H1 (cell line): ENCODE data around the gene INPP5A. TPM values are rescaled to one million over a fixed set of nuclear protein-coding genes. Genes with fewer than 3 reads are reported as not detected.

Experiments
- FOSL1 ChIP-seq: IDR thresholded peaks from 2 replicates; pipeline ENCODE4 v1.6.1; 2011; ENCODE audit warnings: mild to moderate bottlenecking, low read depth, low read length, moderate library complexity; ENCODE audit not compliant: insufficient read depth
- GTF2F1 ChIP-seq: IDR thresholded peaks from 2 replicates; pipeline ENCODE4 v1.6.1; 2012; ENCODE audit warnings: low read depth, low read length, improper control_type of control experiment, borderline replicate concordance
- POLR2A ChIP-seq, 2 experiments: IDR thresholded peaks; 1 replicate in 1 of 2; 2 replicates in 1 of 2; pipeline ENCODE4 v1.6.1; 2011; ENCODE audit warnings: low read depth in 2 of 2, low read length in 2 of 2, mild to moderate bottlenecking in 2 of 2; ENCODE audit errors: control extremely low read depth in 1 of 2
- RFX5 ChIP-seq: IDR thresholded peaks from 2 replicates; pipeline ENCODE4 v1.6.1; 2011; ENCODE audit warnings: low read depth, low read length, improper control_type of control experiment, borderline replicate concordance
- RXRA ChIP-seq: IDR thresholded peaks from 2 replicates; pipeline ENCODE4 v1.6.1; 2011; ENCODE audit warnings: low read depth, mild to moderate bottlenecking, low read length, moderate library complexity; ENCODE audit not compliant: insufficient read depth
- SUZ12 ChIP-seq: fragments of 200-600 bp; sonication (generic); IDR thresholded peaks from 2 replicates; pipeline ENCODE4 v1.6.1; 2012; ENCODE audit warnings: mild to moderate bottlenecking, inconsistent platforms, low read length, moderate library complexity, mixed read lengths
- TAF7 ChIP-seq: optimal IDR thresholded peaks from 2 replicates; pipeline ENCODE3; 2011; ENCODE audit warnings: low read depth, mild to moderate bottlenecking, inconsistent platforms, low read length, moderate library complexity, borderline replicate concordance
- polyA plus RNA-seq, 7 experiments: library from polyadenylated mRNA; depleted of rRNA in 3 of 7; stranded (reverse) in 5 of 7; unstranded in 2 of 7; fragments of >200 nt in 5 of 7; fragments of 200-250 nt in 2 of 7; gene quantifications; 1 replicate in 5 of 7; 2 replicates in 1 of 7; 4 replicates in 1 of 7; pipeline versions ENCODE4 v1.2.1 to v1.2.3, GENCODE V29; 2011 to 2013; ENCODE audit warnings: missing spikeins in 2 of 7, mixed read lengths in 2 of 7
- total RNA-seq: library from RNA; stranded (reverse); fragmentation: NEBNext Ultra II Directional; extraction: Animal tissue kit (Norgen Biotek cat#: 25700); gene quantifications from 2 replicates; pipeline ENCODE4 v1.2.1, GENCODE V29; 2021
- TF ChIP-seq, protein P1 (sequence below): fragments of 300-600 bp; sonication (generic); IDR thresholded peaks from 2 replicates; pipeline ENCODE4 v1.7.1; 2012; ENCODE audit warnings: low read length, moderate library complexity, mild to moderate bottlenecking, inconsistent platforms; ENCODE audit not compliant: insufficient replicate concordance

The INPP5A gene
- total and polyA plus RNA-seq, 2 of the 8 experiments (the other 6 are each of a cell fraction or from before 2014, with no cell fraction given): 19.7 to 27.5 TPM

DNA sequence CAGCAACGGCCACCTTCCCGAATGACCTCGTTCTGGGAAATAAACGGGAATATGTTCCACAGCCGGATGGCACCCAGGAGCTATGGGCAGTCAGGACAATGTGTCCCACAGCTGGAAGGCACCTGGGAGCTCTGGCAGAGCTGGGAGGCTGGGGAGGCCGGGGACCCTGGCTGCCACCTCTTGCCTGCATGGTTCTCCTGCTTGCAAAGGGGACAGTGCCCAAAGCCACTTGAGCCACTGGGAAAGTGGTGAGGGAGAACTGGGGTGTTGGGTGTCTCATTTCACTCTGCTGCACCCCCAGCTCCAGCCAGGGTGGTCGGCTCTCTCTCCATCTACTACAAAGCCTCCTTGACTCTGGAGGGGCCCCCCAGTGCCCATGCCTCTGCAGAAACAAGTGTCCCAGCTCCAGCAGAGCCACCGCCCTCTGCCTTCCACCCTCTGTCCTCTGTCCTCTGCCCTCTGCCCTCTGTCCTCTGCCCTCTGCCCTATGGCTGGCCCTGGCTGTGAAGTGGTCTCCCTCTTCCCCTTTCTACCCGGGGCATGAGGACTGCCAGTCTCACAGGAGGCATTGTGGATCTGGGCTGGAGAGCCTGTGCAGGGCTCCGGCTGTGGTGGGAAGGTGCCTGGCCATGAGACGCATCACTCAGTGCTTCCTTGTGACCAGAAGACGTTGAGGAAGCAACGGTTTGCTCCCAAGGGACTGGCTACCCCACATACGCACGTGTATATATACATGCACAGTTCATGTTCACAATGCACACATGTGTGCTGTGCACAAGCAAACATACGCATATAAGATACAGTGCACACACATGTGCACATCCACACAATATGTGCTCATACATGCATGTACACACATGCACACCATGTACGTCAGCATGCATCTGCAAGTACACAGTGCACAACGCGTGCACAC lies 21.5 kb upstream of the INPP5A start (continued):
- TF ChIP-seq, protein P1, sequence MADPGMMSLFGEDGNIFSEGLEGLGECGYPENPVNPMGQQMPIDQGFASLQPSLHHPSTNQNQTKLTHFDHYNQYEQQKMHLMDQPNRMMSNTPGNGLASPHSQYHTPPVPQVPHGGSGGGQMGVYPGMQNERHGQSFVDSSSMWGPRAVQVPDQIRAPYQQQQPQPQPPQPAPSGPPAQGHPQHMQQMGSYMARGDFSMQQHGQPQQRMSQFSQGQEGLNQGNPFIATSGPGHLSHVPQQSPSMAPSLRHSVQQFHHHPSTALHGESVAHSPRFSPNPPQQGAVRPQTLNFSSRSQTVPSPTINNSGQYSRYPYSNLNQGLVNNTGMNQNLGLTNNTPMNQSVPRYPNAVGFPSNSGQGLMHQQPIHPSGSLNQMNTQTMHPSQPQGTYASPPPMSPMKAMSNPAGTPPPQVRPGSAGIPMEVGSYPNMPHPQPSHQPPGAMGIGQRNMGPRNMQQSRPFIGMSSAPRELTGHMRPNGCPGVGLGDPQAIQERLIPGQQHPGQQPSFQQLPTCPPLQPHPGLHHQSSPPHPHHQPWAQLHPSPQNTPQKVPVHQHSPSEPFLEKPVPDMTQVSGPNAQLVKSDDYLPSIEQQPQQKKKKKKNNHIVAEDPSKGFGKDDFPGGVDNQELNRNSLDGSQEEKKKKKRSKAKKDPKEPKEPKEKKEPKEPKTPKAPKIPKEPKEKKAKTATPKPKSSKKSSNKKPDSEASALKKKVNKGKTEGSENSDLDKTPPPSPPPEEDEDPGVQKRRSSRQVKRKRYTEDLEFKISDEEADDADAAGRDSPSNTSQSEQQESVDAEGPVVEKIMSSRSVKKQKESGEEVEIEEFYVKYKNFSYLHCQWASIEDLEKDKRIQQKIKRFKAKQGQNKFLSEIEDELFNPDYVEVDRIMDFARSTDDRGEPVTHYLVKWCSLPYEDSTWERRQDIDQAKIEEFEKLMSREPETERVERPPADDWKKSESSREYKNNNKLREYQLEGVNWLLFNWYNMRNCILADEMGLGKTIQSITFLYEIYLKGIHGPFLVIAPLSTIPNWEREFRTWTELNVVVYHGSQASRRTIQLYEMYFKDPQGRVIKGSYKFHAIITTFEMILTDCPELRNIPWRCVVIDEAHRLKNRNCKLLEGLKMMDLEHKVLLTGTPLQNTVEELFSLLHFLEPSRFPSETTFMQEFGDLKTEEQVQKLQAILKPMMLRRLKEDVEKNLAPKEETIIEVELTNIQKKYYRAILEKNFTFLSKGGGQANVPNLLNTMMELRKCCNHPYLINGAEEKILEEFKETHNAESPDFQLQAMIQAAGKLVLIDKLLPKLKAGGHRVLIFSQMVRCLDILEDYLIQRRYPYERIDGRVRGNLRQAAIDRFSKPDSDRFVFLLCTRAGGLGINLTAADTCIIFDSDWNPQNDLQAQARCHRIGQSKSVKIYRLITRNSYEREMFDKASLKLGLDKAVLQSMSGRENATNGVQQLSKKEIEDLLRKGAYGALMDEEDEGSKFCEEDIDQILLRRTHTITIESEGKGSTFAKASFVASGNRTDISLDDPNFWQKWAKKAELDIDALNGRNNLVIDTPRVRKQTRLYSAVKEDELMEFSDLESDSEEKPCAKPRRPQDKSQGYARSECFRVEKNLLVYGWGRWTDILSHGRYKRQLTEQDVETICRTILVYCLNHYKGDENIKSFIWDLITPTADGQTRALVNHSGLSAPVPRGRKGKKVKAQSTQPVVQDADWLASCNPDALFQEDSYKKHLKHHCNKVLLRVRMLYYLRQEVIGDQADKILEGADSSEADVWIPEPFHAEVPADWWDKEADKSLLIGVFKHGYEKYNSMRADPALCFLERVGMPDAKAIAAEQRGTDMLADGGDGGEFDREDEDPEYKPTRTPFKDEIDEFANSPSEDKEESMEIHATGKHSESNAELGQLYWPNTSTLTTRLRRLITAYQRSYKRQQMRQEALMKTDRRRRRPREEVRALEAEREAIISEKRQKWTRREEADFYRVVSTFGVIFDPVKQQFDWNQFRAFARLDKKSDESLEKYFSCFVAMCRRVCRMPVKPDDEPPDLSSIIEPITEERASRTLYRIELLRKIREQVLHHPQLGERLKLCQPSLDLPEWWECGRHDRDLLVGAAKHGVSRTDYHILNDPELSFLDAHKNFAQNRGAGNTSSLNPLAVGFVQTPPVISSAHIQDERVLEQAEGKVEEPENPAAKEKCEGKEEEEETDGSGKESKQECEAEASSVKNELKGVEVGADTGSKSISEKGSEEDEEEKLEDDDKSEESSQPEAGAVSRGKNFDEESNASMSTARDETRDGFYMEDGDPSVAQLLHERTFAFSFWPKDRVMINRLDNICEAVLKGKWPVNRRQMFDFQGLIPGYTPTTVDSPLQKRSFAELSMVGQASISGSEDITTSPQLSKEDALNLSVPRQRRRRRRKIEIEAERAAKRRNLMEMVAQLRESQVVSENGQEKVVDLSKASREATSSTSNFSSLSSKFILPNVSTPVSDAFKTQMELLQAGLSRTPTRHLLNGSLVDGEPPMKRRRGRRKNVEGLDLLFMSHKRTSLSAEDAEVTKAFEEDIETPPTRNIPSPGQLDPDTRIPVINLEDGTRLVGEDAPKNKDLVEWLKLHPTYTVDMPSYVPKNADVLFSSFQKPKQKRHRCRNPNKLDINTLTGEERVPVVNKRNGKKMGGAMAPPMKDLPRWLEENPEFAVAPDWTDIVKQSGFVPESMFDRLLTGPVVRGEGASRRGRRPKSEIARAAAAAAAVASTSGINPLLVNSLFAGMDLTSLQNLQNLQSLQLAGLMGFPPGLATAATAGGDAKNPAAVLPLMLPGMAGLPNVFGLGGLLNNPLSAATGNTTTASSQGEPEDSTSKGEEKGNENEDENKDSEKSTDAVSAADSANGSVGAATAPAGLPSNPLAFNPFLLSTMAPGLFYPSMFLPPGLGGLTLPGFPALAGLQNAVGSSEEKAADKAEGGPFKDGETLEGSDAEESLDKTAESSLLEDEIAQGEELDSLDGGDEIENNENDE: no peak
- TF ChIP-seq FOSL1 (no peak), RFX5 (no peak), POLR2A (IDR thresholded peaks at IDR 0.05; ENCODE audit: control extremely low read depth in 1 of 2, low read depth in 2 of 2, low read length in 2 of 2) (no peak), SUZ12 (no peak), TAF7 (no peak), RXRA (no peak), GTF2F1 (no peak)
- TF ChIP-seq, all 59 proteins: peak for 0
